OCI-LY1 (cell line): ENCODE data around the gene UBQLN4.

ENCODE experiments used
- H2AFZ ChIP-seq: fragments of 200-600 bp; sonication (generic), shearing (Covaris generic); 2 replicates; pipeline ENCODE4 v1.6.0; 2014; ENCODE audit warnings: antibody characterized with exemption, mild to moderate bottlenecking, low read length
- H3F3A ChIP-seq: fragments of 200-600 bp; sonication (generic), shearing (Covaris generic); 2 replicates; pipeline ENCODE4 v1.6.0; 2014; ENCODE audit warnings: mild to moderate bottlenecking, antibody characterized with exemption, low read length, moderate library complexity; ENCODE audit not compliant: insufficient read depth
- H3K27ac ChIP-seq: fragments of 200-600 bp; sonication (generic); 2 replicates; pipeline ENCODE4 v1.5.1; 2014; ENCODE audit warnings: low read length, mixed run types, mild to moderate bottlenecking, low read depth; ENCODE audit not compliant: poor library complexity, severe bottlenecking
- H3K27me3 ChIP-seq: fragments of 200-600 bp; sonication (generic); 2 replicates; pipeline ENCODE4 v1.6.0; 2014; ENCODE audit warnings: antibody characterized with exemption, mild to moderate bottlenecking, low read length, moderate library complexity; ENCODE audit not compliant: insufficient read depth
- H3K36me3 ChIP-seq: fragments of 200-600 bp; sonication (generic); 2 replicates; pipeline ENCODE4 v1.6.1; 2014; ENCODE audit warnings: mild to moderate bottlenecking, antibody characterized with exemption, low read length, moderate library complexity, mixed read lengths; ENCODE audit not compliant: insufficient read depth
- H3K4me1 ChIP-seq: fragments of 200-600 bp; sonication (generic); 2 replicates; pipeline ENCODE4 v1.5.1; 2014; ENCODE audit warnings: mild to moderate bottlenecking, low read length, moderate library complexity; ENCODE audit not compliant: insufficient read depth, severe bottlenecking
- H3K4me2 ChIP-seq: fragments of 200-600 bp; sonication (generic), shearing (Covaris generic); 2 replicates; pipeline ENCODE4 v1.6.1; 2014; ENCODE audit warnings: low read length
- H3K4me3 ChIP-seq: fragments of 200-600 bp; sonication (generic); 2 replicates; pipeline ENCODE4 v1.5.1; 2014; ENCODE audit warnings: low read length, low read depth, mild to moderate bottlenecking, mixed read lengths; ENCODE audit not compliant: poor library complexity, severe bottlenecking
- H3K79me2 ChIP-seq: fragments of 200-600 bp; shearing (Covaris generic); 2 replicates; pipeline ENCODE4 v1.6.1; 2016; ENCODE audit warnings: mixed run types, low read length, mixed read lengths; ENCODE audit not compliant: insufficient read depth
- H3K9ac ChIP-seq: fragments of 200-600 bp; sonication (generic), shearing (Covaris generic); 2 replicates; pipeline ENCODE4 v1.6.1; 2014; ENCODE audit warnings: mild to moderate bottlenecking, low read length, mixed read lengths
- H3K9me2 ChIP-seq: fragments of 200-600 bp; sonication (generic), shearing (Covaris generic); 2 replicates; pipeline ENCODE4 v1.6.1; 2014; ENCODE audit warnings: low read depth, mild to moderate bottlenecking, low read length, mixed read lengths
- H3K9me3 ChIP-seq: fragments of 200-600 bp; shearing (Covaris generic); 2 replicates; pipeline ENCODE4 v1.6.1; 2014; ENCODE audit warnings: low read length, mixed read lengths
- H4K20me1 ChIP-seq: fragments of 200-600 bp; sonication (generic), shearing (Covaris generic); 2 replicates; pipeline ENCODE4 v1.6.0; 2016; ENCODE audit warnings: mild to moderate bottlenecking, low read length; ENCODE audit not compliant: insufficient read depth
- CTCF ChIP-seq: fragments of 200-600 bp; sonication (generic), shearing (Covaris generic); IDR thresholded peaks from 2 replicates; pipeline ENCODE4 v1.5.1; 2017; ENCODE audit warnings: mild to moderate bottlenecking, antibody characterized with exemption, low read length, moderate library complexity, mixed read lengths
- EZH2 ChIP-seq: fragments of 200-600 bp; sonication (generic), shearing (Covaris generic); IDR thresholded peaks from 2 replicates; pipeline ENCODE4 v1.8.0; 2017; ENCODE audit warnings: borderline replicate concordance, mixed run types, mild to moderate bottlenecking, antibody characterized with exemption, low read length, moderate library complexity, mixed read lengths

Gene UBQLN4

GRCh38 chr1:156020293-156021092 is 33.1 kb downstream of the UBQLN4 start, which contains the start of gene SSR2:
Gene SSR2, minus strand, starts transcription at chr1:156020951. Its CDS starts 784 bp downstream, at chr1:156020167.
- Histone ChIP-seq H3K27me3 (no peaks in the 10 kb centered on the region), H3K9me3 (no peaks in the 10 kb centered on the region), H3K9ac (peak within 1 kb of the TSS; percentile 83), H3K4me2 (peak within 1 kb of the TSS; percentile 94), H3K9me2 (no peaks in the 10 kb centered on the region), H3K79me2 (peaks cover 10% of the 10 kb centered on the region), H3K4me1 (peaks cover 12% of the 10 kb centered on the region), H3K4me3 (peak within 1 kb of the TSS; percentile 88), H3K36me3 (peaks cover 36% of the 10 kb centered on the region), H3F3A (no peaks in the 10 kb centered on the region), H4K20me1 (no peaks in the 10 kb centered on the region), H2AFZ (peak within 1 kb of the TSS; percentile 99), H3K27ac (no peak within 1 kb of the TSS)
- TF ChIP-seq EZH2, result no peak
- TF ChIP-seq CTCF, result no peak; the same call in 1 of the 2 replicates

GRCh38 chr1:156019946-156020292 is 33.7 kb downstream of the UBQLN4 start:
- H3K79me2 ChIP-seq, result peaks cover 10% of the 10 kb centered on the region
- no peak overlapping the region for H2AFZ ChIP-seq
- no peaks in the 10 kb centered on the region for H3F3A ChIP-seq
- TF ChIP-seq CTCF, result no peak
- TF ChIP-seq EZH2, result no peak
- H3K27ac ChIP-seq, result no peak overlapping the region
- peak overlapping the region; percentile 83 for H3K9ac ChIP-seq
- H3K4me2 ChIP-seq, result peak overlapping the region; percentile 94
- H3K4me1 ChIP-seq, result peaks cover 12% of the 10 kb centered on the region
- no peaks in the 10 kb centered on the region for H3K9me2 ChIP-seq
- H3K36me3 ChIP-seq, result peaks cover 39% of the 10 kb centered on the region
- H4K20me1 ChIP-seq, result no peaks in the 10 kb centered on the region
- H3K9me3 ChIP-seq, result no peaks in the 10 kb centered on the region
- peak overlapping the region; percentile 88 for H3K4me3 ChIP-seq
- no peaks in the 10 kb centered on the region for H3K27me3 ChIP-seq

GRCh38 chr1:156014829-156015228 is 38.8 kb downstream of the UBQLN4 start:
- no peaks in the 10 kb centered on the region for H3K9me3 ChIP-seq
- peaks cover 4% of the 10 kb centered on the region for H3K79me2 ChIP-seq
- no peak overlapping the region for H2AFZ ChIP-seq
- no peaks in the 10 kb centered on the region for H3K9me2 ChIP-seq
- H3K9ac ChIP-seq, result no peak overlapping the region
- peaks cover 89% of the 10 kb centered on the region for H3K36me3 ChIP-seq
- no peak overlapping the region for H3K27ac ChIP-seq
- TF ChIP-seq EZH2 (no peak), CTCF (no peak)
- H3K4me3 ChIP-seq, result no peak overlapping the region
- H3K4me2 ChIP-seq, result no peak overlapping the region
- no peaks in the 10 kb centered on the region for H3F3A ChIP-seq
- H4K20me1 ChIP-seq, result no peaks in the 10 kb centered on the region
- peaks cover 12% of the 10 kb centered on the region for H3K4me1 ChIP-seq
- H3K27me3 ChIP-seq, result no peaks in the 10 kb centered on the region
